HG02678 (cell line): ENCODE measurements around the gene ANGEL1.

Experiments used
- ATAC-seq: cut with Tn5 transposase; IDR thresholded peaks from one replicate; pipeline ENCODE4 v1.9.1; 2021; ENCODE audit warnings: mild to moderate bottlenecking, moderate library complexity; ENCODE audit not compliant: unreplicated experiment

ANGEL1 gene

GRCh38 chr14:76820700-76821099 lies 8.0 kb upstream of the ANGEL1 start:
- no peak for ATAC-seq

DNA sequence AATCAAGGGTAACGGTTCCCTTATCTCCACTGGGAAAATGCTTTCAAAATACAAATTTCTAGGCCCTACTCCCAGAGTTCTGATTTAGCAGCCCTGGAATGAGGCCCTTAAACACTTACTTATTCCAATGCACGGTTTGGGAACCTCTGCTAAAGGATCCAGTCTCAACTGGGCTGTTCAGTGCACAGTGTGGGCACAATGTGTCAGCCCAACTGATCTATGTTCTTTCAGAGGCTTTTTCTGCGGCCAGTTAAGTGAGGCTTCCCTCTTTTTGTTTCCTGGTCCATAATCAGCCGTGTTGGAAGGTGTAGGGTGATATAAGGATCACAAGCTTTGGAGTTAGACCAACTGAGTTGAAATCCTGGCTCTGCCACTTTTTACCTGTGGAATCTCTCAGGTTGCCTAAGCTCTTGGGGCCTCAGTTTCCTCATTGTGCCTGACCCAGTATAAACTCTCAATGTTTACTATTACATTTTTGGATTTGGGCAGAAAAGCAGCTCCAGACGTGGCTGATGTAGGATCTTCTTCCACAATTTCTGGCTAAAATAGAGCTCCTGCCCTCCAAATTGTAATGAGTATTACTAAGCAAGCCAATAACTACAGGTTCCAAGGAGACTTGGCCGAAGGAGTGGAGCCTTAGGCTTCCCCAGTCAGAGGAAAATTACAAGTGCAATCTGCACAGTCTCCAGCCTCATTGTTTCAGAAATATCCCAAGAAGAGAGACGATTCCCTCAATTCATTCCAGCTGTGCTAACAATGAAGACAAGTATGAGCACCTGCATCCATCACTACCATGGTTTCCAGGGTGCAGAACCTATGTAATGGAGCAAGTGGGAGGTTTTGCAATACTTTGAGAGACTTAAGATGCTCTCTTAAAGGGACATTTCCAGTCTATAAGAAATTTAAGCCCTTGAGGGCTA lies 2.3 kb upstream of the ANGEL1 start:
- ATAC-seq = no peak

DNA sequence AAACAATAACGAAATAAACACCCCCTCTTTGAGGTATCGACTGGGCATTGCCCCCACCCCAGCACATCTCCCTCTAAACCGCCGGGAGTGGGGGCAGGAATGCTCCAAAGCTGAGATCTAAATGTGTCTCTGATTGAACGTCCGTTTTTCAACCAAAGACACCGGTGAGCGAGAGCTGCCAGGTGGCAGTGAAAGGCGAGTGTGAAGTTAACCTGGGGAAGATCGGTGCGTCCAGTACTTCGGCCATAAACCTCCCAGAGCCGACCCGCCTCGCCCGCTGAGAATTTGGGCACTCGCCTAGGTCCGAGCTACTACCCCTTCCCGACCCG lies 625 bp downstream of the ANGEL1 start:
- peak; percentile 12 for ATAC-seq

GRCh38 chr14:76811561-76811960 lies 1.1 kb downstream of the ANGEL1 start:
- no peak for ATAC-seq

- no peak for ATAC-seq
Observed at GRCh38 chr14:76810953-76811400, 1.7 kb downstream of the ANGEL1 start.

GRCh38 chr14:76810525-76810924 lies 2.2 kb downstream of the ANGEL1 start:
- ATAC-seq = no peak

DNA sequence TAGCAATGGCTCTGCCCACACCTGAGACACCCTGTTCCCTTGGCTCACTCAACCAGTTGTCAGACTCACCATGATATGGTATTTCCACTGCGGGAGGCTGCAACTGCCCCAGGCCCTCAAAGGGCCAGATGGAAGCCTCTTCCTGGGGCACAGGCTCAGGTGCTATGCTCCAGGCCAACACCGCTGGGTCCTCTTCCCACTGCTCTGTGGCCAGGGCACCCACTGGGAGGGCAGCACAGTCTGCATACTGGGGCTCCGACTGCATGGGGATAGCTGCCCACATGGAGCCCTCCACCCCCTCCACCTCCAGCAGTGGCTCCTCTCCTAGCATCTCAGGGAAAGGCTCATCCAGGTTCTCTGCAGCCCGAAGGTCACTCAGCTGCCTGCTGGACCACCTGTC lies 3.7 kb downstream of the ANGEL1 start:
- no peak for ATAC-seq

- no peak for ATAC-seq
Observed at GRCh38 chr14:76808011-76808410, 4.7 kb downstream of the ANGEL1 start.

GRCh38 chr14:76806446-76806845 lies 6.2 kb downstream of the ANGEL1 start:
- ATAC-seq = no peak

DNA sequence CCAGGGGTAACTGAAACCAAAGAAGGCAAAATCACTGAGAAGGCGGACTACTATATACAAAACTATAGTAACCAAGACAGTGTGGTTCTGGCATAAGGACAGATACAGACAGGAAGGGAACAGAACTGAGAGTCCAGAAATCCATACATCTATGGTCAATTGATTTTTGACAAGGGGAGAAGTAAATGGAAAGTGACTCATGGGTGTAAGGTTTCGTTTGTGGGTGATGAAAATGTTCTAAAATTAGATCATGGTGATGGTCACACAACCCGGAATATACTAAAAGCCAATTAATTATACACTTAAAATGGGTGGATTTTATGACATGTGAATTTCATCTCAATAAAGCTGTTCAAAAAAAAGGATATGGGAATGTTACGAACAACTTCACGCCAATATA lies 18.7 kb downstream of the ANGEL1 start:
- ATAC-seq = no peak

- no peak for ATAC-seq
Observed at GRCh38 chr14:76793324-76793723, 19.4 kb downstream of the ANGEL1 start.

- no peak for ATAC-seq
Observed at GRCh38 chr14:76792422-76792821, 20.3 kb downstream of the ANGEL1 start.

DNA sequence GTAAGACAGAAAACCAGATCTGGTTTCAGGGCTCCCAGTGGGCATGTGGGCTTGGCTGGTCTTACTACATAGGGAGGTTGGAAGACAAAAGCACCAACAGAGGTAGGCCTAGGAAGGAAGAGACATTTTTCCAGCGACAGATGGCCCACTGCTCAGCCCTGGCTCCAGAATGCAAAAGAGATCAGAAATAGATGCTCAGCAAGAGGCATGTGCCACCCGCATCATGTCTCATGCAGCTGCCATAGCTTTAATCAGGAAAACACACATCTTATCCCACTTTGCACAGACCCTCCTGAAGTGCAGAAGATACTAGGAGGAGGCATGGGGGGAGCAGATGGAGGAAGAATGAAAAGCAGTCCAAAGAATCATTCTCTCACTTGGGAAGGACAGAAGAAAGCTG lies 26.1 kb downstream of the ANGEL1 start:
- ATAC-seq = no peak

- ATAC-seq = peak; percentile 67
Observed at GRCh38 chr14:76784881-76785280, 27.8 kb downstream of the ANGEL1 start.

GRCh38 chr14:76784266-76784874 lies 28.3 kb downstream of the ANGEL1 start:
- ATAC-seq = no peak

DNA sequence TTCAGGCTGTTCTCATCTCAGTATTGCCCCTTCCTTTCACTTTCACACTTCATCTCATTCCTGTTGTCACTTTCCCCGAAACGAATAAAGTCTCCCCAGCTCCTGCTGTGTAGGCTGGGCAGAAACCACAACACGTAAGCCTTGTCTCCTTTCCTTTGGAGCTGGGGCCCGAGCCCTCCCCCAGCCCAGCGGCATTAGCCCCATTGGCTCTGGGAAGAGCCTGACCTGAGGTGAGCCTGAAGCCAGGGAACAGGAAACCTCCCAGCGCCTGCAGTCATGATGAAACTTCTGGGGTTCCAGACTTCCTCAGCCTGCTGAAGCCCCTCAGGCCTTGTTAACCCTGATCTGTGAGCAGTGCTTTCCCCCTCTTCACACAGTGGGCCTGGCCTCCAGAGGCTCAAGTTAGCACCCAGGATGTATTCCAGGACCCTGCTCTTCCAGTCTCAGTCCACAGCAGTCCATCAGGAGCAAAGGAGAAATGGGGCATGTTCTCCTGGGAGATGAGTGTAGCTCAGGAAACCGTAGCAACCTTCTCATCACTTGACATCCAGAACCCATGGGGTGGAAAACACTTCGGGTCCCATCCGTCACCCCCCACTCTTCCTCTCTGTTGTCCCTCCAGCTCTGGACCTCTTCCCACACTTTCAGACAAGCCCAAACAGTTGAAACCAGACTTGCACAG lies 29.7 kb downstream of the ANGEL1 start:
- ATAC-seq = peak; percentile 39

- no peak for ATAC-seq
Observed at GRCh38 chr14:76782115-76782884, 30.4 kb downstream of the ANGEL1 start.

DNA sequence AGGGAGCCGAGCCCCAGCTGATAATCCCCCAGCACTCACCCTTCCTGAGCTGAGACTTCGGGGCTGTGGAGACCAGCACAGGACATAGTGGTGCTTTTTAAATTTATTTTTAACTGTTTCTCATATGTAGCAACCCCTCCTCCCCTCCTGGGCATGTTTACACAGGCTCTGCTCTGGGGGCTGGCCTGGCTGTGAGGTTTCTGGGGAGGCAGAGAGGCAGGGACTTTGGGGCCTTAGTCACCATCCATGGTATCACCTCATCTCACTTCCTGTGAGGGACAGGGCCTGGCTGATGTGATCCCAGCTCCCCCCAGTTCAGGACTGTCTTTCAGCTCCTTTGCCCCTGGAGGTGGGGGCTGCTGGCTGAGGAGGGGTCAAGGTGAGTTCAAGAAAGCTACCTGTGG lies 31.0 kb downstream of the ANGEL1 start:
- no peak for ATAC-seq

- no peak for ATAC-seq
Observed at GRCh38 chr14:76780875-76781647, 31.6 kb downstream of the ANGEL1 start.

- no peak for ATAC-seq
Observed at GRCh38 chr14:76780360-76780759, 32.3 kb downstream of the ANGEL1 start.

DNA sequence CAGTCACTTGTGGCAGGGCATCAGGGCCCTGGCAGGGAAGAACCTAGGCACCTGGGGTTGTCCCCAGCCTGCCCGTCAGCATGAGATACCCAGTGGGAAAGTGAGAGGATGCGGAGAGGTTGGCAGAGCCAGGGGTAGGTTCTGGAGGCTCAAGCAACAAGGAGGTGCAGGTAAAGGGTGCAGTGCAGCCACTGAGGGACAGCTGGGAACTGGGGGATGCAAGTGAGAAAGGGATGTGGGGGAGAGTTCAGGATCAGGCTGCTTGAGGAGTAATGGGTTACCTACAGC lies 32.7 kb downstream of the ANGEL1 start:
- ATAC-seq = no peak
